Psoas muscle (tissue), 8 donors: ENCODE results near the gene HGFAC. TPM values are rescaled to one million over a fixed set of nuclear protein-coding genes. Genes with fewer than 3 reads are reported as not detected.

Experiments used
- ATAC-seq, 4 donors: fragments of 200-7000 bp; cut with Tn5 transposase; one replicate each; pipeline ENCODE4 v1.9.1; 2020; ENCODE audit warnings: moderate library complexity in 3 of 4, mild to moderate bottlenecking in 2 of 4
- DNase-seq, 2 donors: peaks; one replicate each; pipeline ENCODE4 v3.0.0-alpha.2; 2020
- H3K27ac ChIP-seq: fragments of 200-600 bp; one replicate; pipeline ENCODE4 v1.8.0; 2022
- H3K27me3 ChIP-seq, 3 donors: fragments of 200-600 bp in 1 of 3; one replicate each; pipeline versions ENCODE4 v1.6.1 to v1.8.0; 2013 to 2022; ENCODE audit warnings: low read length in 2 of 3, mild to moderate bottlenecking in 2 of 3, moderate library complexity in 1 of 3; ENCODE audit not compliant: insufficient read depth in 3 of 3
- H3K36me3 ChIP-seq, 2 donors: fragments of 200-600 bp in 1 of 2; one replicate each; pipeline versions ENCODE4 v1.6.1 to v1.8.0; 2013 to 2022; ENCODE audit warnings: low read depth in 1 of 2, mild to moderate bottlenecking in 1 of 2, moderate library complexity in 1 of 2; ENCODE audit not compliant: insufficient read depth in 1 of 2
- H3K4me1 ChIP-seq: fragments of 200-600 bp; one replicate; pipeline ENCODE4 v1.8.0; 2022
- H3K4me3 ChIP-seq: fragments of 200-600 bp; one replicate; pipeline ENCODE4 v1.8.0; 2022; ENCODE audit warnings: mild to moderate bottlenecking
- H3K9me3 ChIP-seq: fragments of 200-600 bp; one replicate; pipeline ENCODE4 v1.8.0; 2022
- CTCF ChIP-seq: fragments of 200-600 bp; IDR thresholded peaks from one replicate; pipeline ENCODE4 v1.8.0; 2022; ENCODE audit warnings: antibody characterized with exemption
- WGBS, 3 donors: extraction: QIAGEN DNeasy Blood & Tissue Kit; methylation state at CpG; one replicate each; pipeline versions ENCODE4 v1.1.6 to v1.1.7; 2013; 5-methylcytosine and 5-hydroxymethylcytosine counted together
- intact Hi-C, 2 donors: fragments of 100-400 bp; cut with DNase I; formaldehyde crosslinking; loops; one replicate each; pipeline versions ENCODE4 v1.11.0 to v1.14.2; 2022
- polyA plus RNA-seq, 3 donors: library from polyadenylated mRNA; stranded (reverse); fragments of 200-250 nt; gene quantifications; one replicate each; pipeline ENCODE4 v1.2.3, GENCODE V29; 2013
- total RNA-seq, 4 donors: library from RNA; stranded (reverse); fragmentation: NEBNext Ultra II Directional in 2 of 4; extraction: Animal tissue kit (Norgen Biotek cat#: 25700) in 2 of 4; gene quantifications; one replicate each; pipeline versions ENCODE4 v1.2.1 to v1.2.4, GENCODE V29; 2021 to 2023
- donor health status: healthy with polysubstance abuse.
- donor health status: DM: no; HTN: no; CAD: no; lungs with moderate emphysema.
- donor health status: Bipolar disorder and iron deficiency.
- donor health status: healthy.
- donor health status: DM: yes; HTN: yes; CAD: no.
- donor health status: DM: no; HTN: no; CAD: no.
- donor health status: DM: no; HTN: no; CAD: no.
- donor health status: DM: yes; HTN: yes; CAD: no.

The HGFAC gene
- total and polyA plus RNA-seq, 7 donors, result 0.09 to 1.2 (median 0.39) TPM; not detected in 1

GRCh38 chr4:3440979-3441500, 728 bp upstream of the HGFAC start:
- ATAC-seq, result no peak
- Histone ChIP-seq H3K9me3 (no peaks in the 10 kb centered on the region), H3K27me3 (no peaks in the 10 kb centered on the region), H3K36me3 (no peaks in the 10 kb centered on the region), H3K4me3 (no peak overlapping the region), H3K4me1 (peaks cover 8% of the 10 kb centered on the region), H3K27ac (no peak overlapping the region)
- 66 to 77% (median 70%) methylated on average over 15 of the region's 15 CpGs for WGBS, 3 donors
- no peak for TF ChIP-seq CTCF
- intact Hi-C loops, result loop anchor here (5.0 kb wide), 3 partner anchors 244 to 334 kb away; no protein-coding TSS in a partner anchor
- DNase-seq, result peak in 1 of 2 donors; percentile 46

GRCh38 chr4:3442460-3442958, 741 bp downstream of the HGFAC start:
- intact Hi-C loops, result loop anchor here (2.0 to 5.0 kb wide), 4 partner anchors 96 to 335 kb away; no protein-coding TSS in a partner anchor
- Histone ChIP-seq H3K36me3 (no peaks in the 10 kb centered on the region), H3K27me3 (no peaks in the 10 kb centered on the region), H3K4me3 (no peak overlapping the region), H3K27ac (no peak overlapping the region), H3K4me1 (no peaks in the 10 kb centered on the region), H3K9me3 (no peaks in the 10 kb centered on the region)
- TF ChIP-seq CTCF, result no peak
- ATAC-seq, result no peak
- DNase-seq, result no peak
- 74 to 85% (median 78%) methylated on average over 14 of the region's 14 CpGs for WGBS, 3 donors

- DNase-seq, result peak; percentile 56 to 77
- ATAC-seq, result peak; percentile 78 to 88 (median 84)
- Histone ChIP-seq H3K27me3 (no peaks in the 10 kb centered on the region), H3K36me3 (no peaks in the 10 kb centered on the region), H3K4me3 (no peak overlapping the region), H3K27ac (no peak overlapping the region), H3K9me3 (no peaks in the 10 kb centered on the region), H3K4me1 (no peaks in the 10 kb centered on the region)
- intact Hi-C loops, result loop anchor here (1.0 to 5.0 kb wide), 5 partner anchors 96 to 336 kb away; no protein-coding TSS in a partner anchor
- TF ChIP-seq CTCF, result peak; percentile 100
- 49 to 53% (median 49%) methylated on average over 36 of the region's 36 CpGs for WGBS, 3 donors
These were observed 1.4 kb downstream of the HGFAC start for GRCh38 chr4:3442959-3443749.

- no peaks in the 10 kb centered on the region for H3K9me3 ChIP-seq
- WGBS, 3 donors, result 56 to 59% (median 56%) methylated on average over 16 to 17 of the region's 17 CpGs
- DNase-seq (peak in 1 of 2 donors; percentile 48), ATAC-seq (no peak)
- H3K4me3 ChIP-seq, result no peak overlapping the region
- no peaks in the 10 kb centered on the region for H3K27me3 ChIP-seq
- no peaks in the 10 kb centered on the region for H3K4me1 ChIP-seq
- TF ChIP-seq CTCF, result no peak
- H3K36me3 ChIP-seq, result no peaks in the 10 kb centered on the region
- intact Hi-C loops, result loop anchor here (1.0 to 5.0 kb wide), 5 partner anchors 97 to 337 kb away; no protein-coding TSS in a partner anchor
- no peak overlapping the region for H3K27ac ChIP-seq
These were observed 2.1 kb downstream of the HGFAC start for GRCh38 chr4:3443750-3444309.
